ENCODE results near the gene DNAJC5G. TPM values are rescaled to one million over a fixed set of nuclear protein-coding genes. Genes with fewer than 3 reads are reported as not detected.

The DNAJC5G gene
- total and polyA plus RNA-seq, 2 donors (not counting 3 experiments of a cell fraction or from before 2014, with no cell fraction given) = 0.77 to 1.4 TPM

- ChIA-PET POLR2A (no interaction called here), CTCF (interaction anchor here (1.0 to 6.7 kb wide), 7 partner anchors 12 to 207 kb away, joined by 3 to 115 read pairs (median 4); partner anchors contain the start of genes CAD and TRIM54)
- H3K36me3 ChIP-seq (ENCODE audit: control insufficient read depth in 2 of 2, extremely low read depth in 1 of 2, insufficient read depth in 2 of 2, low read length in 2 of 2) = no peaks in the 10 kb centered on the region
- H3K9ac ChIP-seq (replicated peaks; ENCODE audit: extremely low read depth, insufficient read depth, low read length) = no peak overlapping the region
- TF ChIP-seq EZH2 (IDR thresholded peaks at IDR 0.05; ENCODE audit: borderline replicate concordance, low read depth, low read length, severe bottlenecking) (no peak), GATA2 (IDR thresholded peaks at IDR 0.05; ENCODE audit: insufficient read depth, insufficient read length, low read depth, low read length) (no peak), POLR2AphosphoS5 (IDR thresholded peaks at IDR 0.05; ENCODE audit: insufficient read depth, low read depth, low read length) (no peak), FOS (IDR thresholded peaks at IDR 0.05; ENCODE audit: borderline replicate concordance, insufficient read depth, low read length) (no peak), JUN (IDR thresholded peaks at IDR 0.05; ENCODE audit: borderline replicate concordance, insufficient read depth, insufficient read length, low read depth) (no peak), POLR2A (IDR thresholded peaks at IDR 0.05; ENCODE audit: low read depth, low read length) (no peak), MYC (IDR thresholded peaks at IDR 0.05; ENCODE audit: low read depth, low read length) (no peak)
- TF ChIP-seq, protein P1, sequence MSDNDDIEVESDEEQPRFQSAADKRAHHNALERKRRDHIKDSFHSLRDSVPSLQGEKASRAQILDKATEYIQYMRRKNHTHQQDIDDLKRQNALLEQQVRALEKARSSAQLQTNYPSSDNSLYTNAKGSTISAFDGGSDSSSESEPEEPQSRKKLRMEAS (IDR thresholded peaks at IDR 0.05; ENCODE audit: insufficient read depth, insufficient read length) = no peak
- TF ChIP-seq, protein P2, sequence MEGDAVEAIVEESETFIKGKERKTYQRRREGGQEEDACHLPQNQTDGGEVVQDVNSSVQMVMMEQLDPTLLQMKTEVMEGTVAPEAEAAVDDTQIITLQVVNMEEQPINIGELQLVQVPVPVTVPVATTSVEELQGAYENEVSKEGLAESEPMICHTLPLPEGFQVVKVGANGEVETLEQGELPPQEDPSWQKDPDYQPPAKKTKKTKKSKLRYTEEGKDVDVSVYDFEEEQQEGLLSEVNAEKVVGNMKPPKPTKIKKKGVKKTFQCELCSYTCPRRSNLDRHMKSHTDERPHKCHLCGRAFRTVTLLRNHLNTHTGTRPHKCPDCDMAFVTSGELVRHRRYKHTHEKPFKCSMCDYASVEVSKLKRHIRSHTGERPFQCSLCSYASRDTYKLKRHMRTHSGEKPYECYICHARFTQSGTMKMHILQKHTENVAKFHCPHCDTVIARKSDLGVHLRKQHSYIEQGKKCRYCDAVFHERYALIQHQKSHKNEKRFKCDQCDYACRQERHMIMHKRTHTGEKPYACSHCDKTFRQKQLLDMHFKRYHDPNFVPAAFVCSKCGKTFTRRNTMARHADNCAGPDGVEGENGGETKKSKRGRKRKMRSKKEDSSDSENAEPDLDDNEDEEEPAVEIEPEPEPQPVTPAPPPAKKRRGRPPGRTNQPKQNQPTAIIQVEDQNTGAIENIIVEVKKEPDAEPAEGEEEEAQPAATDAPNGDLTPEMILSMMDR (IDR thresholded peaks at IDR 0.05; ENCODE audit: extremely low read depth in 1 of 2, insufficient read depth in 1 of 2, low read depth in 1 of 2, low read length in 2 of 2) = no peak
- peaks cover 25 to 41% of the 10 kb centered on the region in 2 experiments for H3K27me3 ChIP-seq (ENCODE audit: control insufficient read depth in 2 of 2, insufficient read depth in 2 of 2, low read length in 2 of 2)
- no peak for FAIRE-seq
- no peaks in the 10 kb centered on the region for H4K20me1 ChIP-seq (replicated peaks; ENCODE audit: control insufficient read depth, extremely low read depth, insufficient read depth, low read length)
- no TSS peak for BruUV-seq (replicated peaks)
- H3K4me2 ChIP-seq (ENCODE audit: insufficient read depth, low read length) = no peak overlapping the region
- H3K4me3 ChIP-seq (replicated peaks in 1 of 3; ENCODE audit: insufficient read depth in 1 of 3, low read depth in 1 of 3, low read length in 3 of 3) = no peak overlapping the region
- no peaks in the 10 kb centered on the region for H3K79me2 ChIP-seq (ENCODE audit: control insufficient read depth, insufficient read depth, low read length)
- H3K4me1 ChIP-seq (ENCODE audit: control insufficient read depth, extremely low read depth, insufficient read depth, low read length) = peaks cover 8% of the 10 kb centered on the region
- dilution Hi-C loops (cut with MboI; ENCODE audit: extremely low pct_ligation_motif_present, low sequenced_read_pairs) = no loop called here
- H3K9me3 ChIP-seq (replicated peaks; ENCODE audit: control insufficient read depth, insufficient read depth, low read length) = no peaks in the 10 kb centered on the region
- DNase-seq (ENCODE audit: low read depth, low spot score) = no peak
- intact Hi-C loops (cut with micrococcal nuclease) = no loop called here
- no peaks in the 10 kb centered on the region for H3K9me1 ChIP-seq (replicated peaks; ENCODE audit: control insufficient read depth, extremely low read depth, insufficient read depth, low read length)
- no peak overlapping the region for H2AFZ ChIP-seq (ENCODE audit: low read depth, low read length)
- H3K27ac ChIP-seq (ENCODE audit: insufficient read depth, low read depth, low read length) = no peak overlapping the region
Measured at GRCh38 chr2:27304488-27305240, 29.4 kb downstream of the DNAJC5G start.

Data from endothelial cell of umbilical vein (primary cell).